Fibroblast of the aortic adventitia (primary cell): ENCODE measurements around the gene ABAT. TPM values are rescaled to one million over a fixed set of nuclear protein-coding genes. Genes with fewer than 3 reads are reported as not detected.

ENCODE experiments used
- DNase-seq: peaks from one replicate; pipeline ENCODE4 v3.0.0-alpha.2; 2010; ENCODE audit warnings: low read depth
- H3K4me3 ChIP-seq: 2 replicates; pipeline ENCODE4 v1.5.1; 2011; ENCODE audit warnings: low read depth, mild to moderate bottlenecking, control low read depth, low read length, moderate library complexity
- CTCF ChIP-seq: IDR thresholded peaks from 2 replicates; pipeline ENCODE4 v1.5.1; 2011; ENCODE audit warnings: mild to moderate bottlenecking, low read length, control low read depth, inconsistent platforms; ENCODE audit not compliant: insufficient read depth
- total RNA-seq: library from RNA; depleted of rRNA; stranded (reverse); fragments of >200 nt; gene quantifications from 2 replicates; pipeline ENCODE4 v1.2.3, GENCODE V29; 2012; ENCODE audit warnings: low replicate concordance

Gene ABAT
- total RNA-seq, 1 donor, result 1.4 TPM

GRCh38 chr16:8686879-8687278 is 12.5 kb downstream of the ABAT start:
- DNase-seq, result no peak
- TF ChIP-seq CTCF, result no peak
- no peak overlapping the region for H3K4me3 ChIP-seq

- no peak for TF ChIP-seq CTCF
- no peak for DNase-seq
- no peak overlapping the region for H3K4me3 ChIP-seq
Observed at GRCh38 chr16:8689686-8690085, 15.3 kb downstream of the ABAT start.

- no peak for TF ChIP-seq CTCF
- DNase-seq, result no peak
- no peak overlapping the region for H3K4me3 ChIP-seq
Observed at GRCh38 chr16:8691728-8692127, 17.3 kb downstream of the ABAT start.

- H3K4me3 ChIP-seq, result no peak overlapping the region
- DNase-seq, result no peak
- TF ChIP-seq CTCF, result no peak
Observed at GRCh38 chr16:8694795-8695728, 20.6 kb downstream of the ABAT start.

GRCh38 chr16:8696880-8697279 is 22.5 kb downstream of the ABAT start:
- TF ChIP-seq CTCF, result no peak
- H3K4me3 ChIP-seq, result no peak overlapping the region
- DNase-seq, result no peak

GRCh38 chr16:8697965-8698364 is 23.5 kb downstream of the ABAT start:
- no peak overlapping the region for H3K4me3 ChIP-seq
- DNase-seq, result no peak
- no peak for TF ChIP-seq CTCF
